Osteocyte (in vitro differentiated cells): Measurements from ENCODE around the gene REV1. TPM values are rescaled to one million over a fixed set of nuclear protein-coding genes. Genes with fewer than 3 reads are reported as not detected.
"Not testable (repeated sequence)": the region's sequence is repeated elsewhere in the genome, so short reads cannot be mapped to it uniquely, and the experiment has no call there.

Experiments used
- DNase-seq: peaks from one replicate; pipeline ENCODE4 v3.0.0; 2021; ENCODE audit warnings: mixed read lengths; ENCODE audit not compliant: unreplicated experiment; ENCODE audit errors: extremely low spot score
- H3K27ac Mint-ChIP-seq: one replicate; pipeline ENCODE4 v1.8.0; 2021; ENCODE audit warnings: mild to moderate bottlenecking, mixed read lengths; ENCODE audit not compliant: unreplicated experiment
- H3K27me3 Mint-ChIP-seq: one replicate; pipeline ENCODE4 v1.8.0; 2021; ENCODE audit warnings: mixed read lengths; ENCODE audit not compliant: unreplicated experiment
- H3K36me3 Mint-ChIP-seq: one replicate; pipeline ENCODE4 v1.8.0; 2021; ENCODE audit warnings: mixed read lengths; ENCODE audit not compliant: unreplicated experiment
- H3K4me1 Mint-ChIP-seq: one replicate; pipeline ENCODE4 v1.8.0; 2021; ENCODE audit warnings: mixed read lengths; ENCODE audit not compliant: unreplicated experiment
- H3K4me3 Mint-ChIP-seq: one replicate; pipeline ENCODE4 v1.8.0; 2021; ENCODE audit warnings: mild to moderate bottlenecking, moderate library complexity, mixed read lengths; ENCODE audit not compliant: unreplicated experiment
- H3K9me3 Mint-ChIP-seq: one replicate; pipeline ENCODE4 v1.8.0; 2021; ENCODE audit warnings: mixed read lengths; ENCODE audit not compliant: unreplicated experiment
- CTCF ChIP-seq: fragments of 200-600 bp; sonication (generic); IDR thresholded peaks from 2 replicates; pipeline ENCODE4 v1.5.0; 2021; ENCODE audit warnings: antibody characterized with exemption, mild to moderate bottlenecking, moderate library complexity
- total RNA-seq: library from RNA; stranded (reverse); gene quantifications from 2 replicates; pipeline ENCODE4 v1.2.1, GENCODE V29; 2021

Gene REV1
- total RNA-seq, 1 donor from 2014 or later: 32.5 TPM

GRCh38 chr2:99504844-99505584 is 15.2 kb upstream of the REV1 start:
- peaks cover 22% of the 10 kb centered on the region for H3K27me3 Mint-ChIP-seq
- H3K4me3 Mint-ChIP-seq: no peak overlapping the region
- no peak overlapping the region for H3K27ac Mint-ChIP-seq
- no peak for TF ChIP-seq CTCF
- DNase-seq: no peak
- no peaks in the 10 kb centered on the region for H3K4me1 Mint-ChIP-seq
- H3K36me3 Mint-ChIP-seq: no peaks in the 10 kb centered on the region
- H3K9me3 Mint-ChIP-seq: no peaks in the 10 kb centered on the region

- not testable (repeated sequence) for H3K4me1 Mint-ChIP-seq, DNase-seq, H3K9me3 Mint-ChIP-seq, H3K27ac Mint-ChIP-seq, H3K4me3 Mint-ChIP-seq, H3K36me3 Mint-ChIP-seq
- peaks cover 21% of the 10 kb centered on the region for H3K27me3 Mint-ChIP-seq
These were observed 14.0 kb upstream of the REV1 start for GRCh38 chr2:99503662-99504416.

- peaks cover 12% of the 10 kb centered on the region for H3K27me3 Mint-ChIP-seq
- H3K27ac Mint-ChIP-seq: no peak overlapping the region
- peaks cover 7% of the 10 kb centered on the region for H3K4me1 Mint-ChIP-seq
- no peaks in the 10 kb centered on the region for H3K36me3 Mint-ChIP-seq
- no peaks in the 10 kb centered on the region for H3K9me3 Mint-ChIP-seq
- no peak overlapping the region for H3K4me3 Mint-ChIP-seq
- no peak for DNase-seq
- no peak for TF ChIP-seq CTCF
These were observed 6.2 kb upstream of the REV1 start for GRCh38 chr2:99496021-99496420.

- Mint-ChIP-seq H3K4me3 (no peak overlapping the region), H3K36me3 (no peaks in the 10 kb centered on the region), H3K4me1 (peaks cover 12% of the 10 kb centered on the region), H3K9me3 (no peaks in the 10 kb centered on the region), H3K27ac (no peak overlapping the region), H3K27me3 (peaks cover 8% of the 10 kb centered on the region)
- no peak for TF ChIP-seq CTCF
- no peak for DNase-seq
These were observed 5.5 kb upstream of the REV1 start for GRCh38 chr2:99495115-99495860.

- no peak for DNase-seq
- no peak for TF ChIP-seq CTCF
- Mint-ChIP-seq H3K4me1 (peaks cover 7% of the 10 kb centered on the region), H3K27me3 (peaks cover 2% of the 10 kb centered on the region), H3K4me3 (no peak overlapping the region), H3K9me3 (no peaks in the 10 kb centered on the region), H3K27ac (no peak overlapping the region), H3K36me3 (no peaks in the 10 kb centered on the region)
These were observed 2.9 kb upstream of the REV1 start for GRCh38 chr2:99492721-99493120.
